ENCODE data around the gene SERPING1. TPM values are rescaled to one million over a fixed set of nuclear protein-coding genes. Genes with fewer than 3 reads are reported as not detected.

The SERPING1 gene
- total RNA-seq, 6 experiments from 2014 or later: 0.11 to 0.51 (median 0.25) TPM; not detected in 1

GRCh38 chr11:57635246-57635645 is 37.8 kb downstream of the SERPING1 start:
- Mint-ChIP-seq H3K27ac (no peak overlapping the region), H3K9me3 (no peaks in the 10 kb centered on the region), H3K36me3 (ENCODE audit: low read depth) (peaks cover 12% of the 10 kb centered on the region), H3K4me1 (ENCODE audit: low read depth) (peaks cover 17% of the 10 kb centered on the region), H3K4me3 (no peak overlapping the region), H3K27me3 (ENCODE audit: insufficient read depth) (peaks cover 19% of the 10 kb centered on the region)
- DNase-seq: no peak
- TF ChIP-seq CTCF (IDR thresholded peaks at IDR 0.05): no peak

- Mint-ChIP-seq H3K27ac (peak overlapping the region; percentile 89), H3K4me1 (ENCODE audit: low read depth) (peaks cover 37% of the 10 kb centered on the region), H3K27me3 (ENCODE audit: insufficient read depth) (peaks cover 8% of the 10 kb centered on the region), H3K9me3 (no peaks in the 10 kb centered on the region), H3K36me3 (ENCODE audit: low read depth) (peaks cover 14% of the 10 kb centered on the region), H3K4me3 (peak overlapping the region; percentile 98)
- no peak for DNase-seq
- no peak for TF ChIP-seq CTCF (IDR thresholded peaks at IDR 0.05)
These were observed 40.1 kb downstream of the SERPING1 start for GRCh38 chr11:57637626-57638004.

- Mint-ChIP-seq H3K27me3 (ENCODE audit: insufficient read depth) (peaks cover 4% of the 10 kb centered on the region), H3K4me3 (peak overlapping the region; percentile 98), H3K36me3 (ENCODE audit: low read depth) (peaks cover 18% of the 10 kb centered on the region), H3K27ac (peak overlapping the region; percentile 89), H3K9me3 (no peaks in the 10 kb centered on the region), H3K4me1 (ENCODE audit: low read depth) (peaks cover 42% of the 10 kb centered on the region)
- DNase-seq: peak; percentile 78
- TF ChIP-seq CTCF (IDR thresholded peaks at IDR 0.05): no peak
These were observed 40.7 kb downstream of the SERPING1 start for GRCh38 chr11:57638005-57638781.

GRCh38 chr11:57638811-57639320 is 41.4 kb downstream of the SERPING1 start:
- H3K9me3 Mint-ChIP-seq: no peaks in the 10 kb centered on the region
- H3K27ac Mint-ChIP-seq: peak overlapping the region; percentile 89
- peaks cover 3% of the 10 kb centered on the region for H3K27me3 Mint-ChIP-seq (ENCODE audit: insufficient read depth)
- DNase-seq: no peak
- TF ChIP-seq CTCF (IDR thresholded peaks at IDR 0.05): no peak
- peak overlapping the region; percentile 98 for H3K4me3 Mint-ChIP-seq
- peaks cover 48% of the 10 kb centered on the region for H3K4me1 Mint-ChIP-seq (ENCODE audit: low read depth)
- peaks cover 24% of the 10 kb centered on the region for H3K36me3 Mint-ChIP-seq (ENCODE audit: low read depth)

- peak; percentile 40 for TF ChIP-seq CTCF (IDR thresholded peaks at IDR 0.05)
These were observed 42.0 kb downstream of the SERPING1 start for GRCh38 chr11:57639321-57640067.

More at GRCh38 chr11:57639321-57640067, 42.0 kb downstream of the SERPING1 start:
- peaks cover 3% of the 10 kb centered on the region for H3K27me3 Mint-ChIP-seq (ENCODE audit: insufficient read depth)
- H3K9me3 Mint-ChIP-seq: no peaks in the 10 kb centered on the region
- DNase-seq: no peak
- H3K4me3 Mint-ChIP-seq: peak overlapping the region; percentile 98
- H3K27ac Mint-ChIP-seq: peak overlapping the region; percentile 89
- peaks cover 26% of the 10 kb centered on the region for H3K36me3 Mint-ChIP-seq (ENCODE audit: low read depth)
- peaks cover 51% of the 10 kb centered on the region for H3K4me1 Mint-ChIP-seq (ENCODE audit: low read depth)
